GM19193 (cell line): ENCODE results near the gene HAL.

Experiments used
- POLR2A ChIP-seq: IDR thresholded peaks from 4 replicates; pipeline ENCODE4 v1.6.1; 2011; ENCODE audit not compliant: insufficient read depth, insufficient read length; ENCODE audit errors: extremely low read depth

Gene HAL

GRCh38 chr12:95989504-95990123, 6.5 kb downstream of the HAL start:
- no peak for TF ChIP-seq POLR2A

GRCh38 chr12:95988506-95989275, 7.5 kb downstream of the HAL start:
- TF ChIP-seq POLR2A, result no peak

- no peak for TF ChIP-seq POLR2A
Observed at GRCh38 chr12:95986635-95987570, 9.2 kb downstream of the HAL start.

GRCh38 chr12:95984682-95985081, 11.5 kb downstream of the HAL start:
- no peak for TF ChIP-seq POLR2A

- TF ChIP-seq POLR2A, result no peak
Observed at GRCh38 chr12:95982602-95983001, 13.5 kb downstream of the HAL start.

- TF ChIP-seq POLR2A, result no peak
Observed at GRCh38 chr12:95980437-95980836, 15.7 kb downstream of the HAL start.

- TF ChIP-seq POLR2A, result no peak
Observed at GRCh38 chr12:95978774-95979173, 17.4 kb downstream of the HAL start.

GRCh38 chr12:95978351-95978750, 17.8 kb downstream of the HAL start:
- TF ChIP-seq POLR2A, result no peak

- no peak for TF ChIP-seq POLR2A
Observed at GRCh38 chr12:95977764-95978305, 18.3 kb downstream of the HAL start.

GRCh38 chr12:95976416-95976832, 19.7 kb downstream of the HAL start:
- no peak for TF ChIP-seq POLR2A

- no peak for TF ChIP-seq POLR2A
Observed at GRCh38 chr12:95975491-95975890, 20.7 kb downstream of the HAL start.

- TF ChIP-seq POLR2A, result no peak
Observed at GRCh38 chr12:95974358-95974757, 21.8 kb downstream of the HAL start.

- TF ChIP-seq POLR2A, result no peak
Observed at GRCh38 chr12:95972832-95973456, 23.2 kb downstream of the HAL start.

GRCh38 chr12:95970905-95971304, 25.2 kb downstream of the HAL start:
- TF ChIP-seq POLR2A, result no peak
